Pulmonary artery endothelial cell (primary cell): Measurements from ENCODE around the gene RMDN3. TPM values are rescaled to one million over a fixed set of nuclear protein-coding genes. Genes with fewer than 3 reads are reported as not detected.
A peak's percentile ranks its signal among the peaks of the same experiment; 100 is the strongest.

ENCODE experiments used
- DNase-seq: peaks from one replicate; pipeline ENCODE4 v3.0.0-alpha.2; 2011; ENCODE audit warnings: low read depth, low spot score
- total RNA-seq: library from RNA; depleted of rRNA; stranded (reverse); fragments of >200 nt; gene quantifications from 2 replicates; pipeline ENCODE4 v1.2.3, GENCODE V29; 2014

RMDN3 gene
- total RNA-seq, 1 donor from 2014 or later, result 26.9 TPM

DNA sequence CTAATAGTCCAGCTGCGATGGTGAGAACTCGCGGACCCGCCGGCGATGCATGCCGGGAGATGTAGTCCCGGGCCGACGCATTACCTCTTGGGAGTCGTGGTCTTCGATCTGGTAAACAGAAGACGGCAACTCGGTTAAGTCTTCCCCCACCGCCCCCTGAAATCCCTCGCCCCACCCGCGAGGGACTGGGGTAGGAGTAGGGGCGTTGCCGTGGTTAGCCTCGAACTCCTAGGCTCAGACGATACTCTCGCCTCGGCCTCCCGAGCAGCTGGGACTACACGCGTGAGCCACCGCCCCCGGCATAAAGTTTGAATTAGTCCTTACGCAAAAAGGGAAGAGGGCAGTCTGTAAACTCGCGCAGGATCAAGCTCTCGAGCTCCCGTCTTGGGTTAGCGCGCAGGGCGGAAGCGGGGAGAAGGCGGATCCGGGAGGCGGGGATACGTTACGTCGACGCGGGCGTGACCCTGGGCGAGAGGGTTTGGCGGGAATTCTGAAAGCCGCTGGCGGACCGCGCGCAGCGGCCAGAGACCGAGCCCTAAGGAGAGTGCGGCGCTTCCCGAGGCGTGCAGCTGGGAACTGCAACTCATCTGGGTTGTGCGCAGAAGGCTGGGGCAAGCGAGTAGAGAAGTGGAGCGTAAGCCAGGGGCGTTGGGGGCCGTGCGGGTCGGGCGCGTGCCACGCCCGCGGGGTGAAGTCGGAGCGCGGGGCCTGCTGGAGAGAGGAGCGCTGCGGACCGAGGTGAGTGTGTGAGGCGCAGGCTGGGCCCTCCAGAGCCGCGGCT lies 60.2 kb downstream of the RMDN3 start, which contains the start of gene RAD51:
Gene RAD51, plus strand, starts transcription at position 487 of the 781 bp plus-strand sequence. CDS start 3,585 bp downstream, outside the sequence.
- DNase-seq, result peak; percentile 80

DNA sequence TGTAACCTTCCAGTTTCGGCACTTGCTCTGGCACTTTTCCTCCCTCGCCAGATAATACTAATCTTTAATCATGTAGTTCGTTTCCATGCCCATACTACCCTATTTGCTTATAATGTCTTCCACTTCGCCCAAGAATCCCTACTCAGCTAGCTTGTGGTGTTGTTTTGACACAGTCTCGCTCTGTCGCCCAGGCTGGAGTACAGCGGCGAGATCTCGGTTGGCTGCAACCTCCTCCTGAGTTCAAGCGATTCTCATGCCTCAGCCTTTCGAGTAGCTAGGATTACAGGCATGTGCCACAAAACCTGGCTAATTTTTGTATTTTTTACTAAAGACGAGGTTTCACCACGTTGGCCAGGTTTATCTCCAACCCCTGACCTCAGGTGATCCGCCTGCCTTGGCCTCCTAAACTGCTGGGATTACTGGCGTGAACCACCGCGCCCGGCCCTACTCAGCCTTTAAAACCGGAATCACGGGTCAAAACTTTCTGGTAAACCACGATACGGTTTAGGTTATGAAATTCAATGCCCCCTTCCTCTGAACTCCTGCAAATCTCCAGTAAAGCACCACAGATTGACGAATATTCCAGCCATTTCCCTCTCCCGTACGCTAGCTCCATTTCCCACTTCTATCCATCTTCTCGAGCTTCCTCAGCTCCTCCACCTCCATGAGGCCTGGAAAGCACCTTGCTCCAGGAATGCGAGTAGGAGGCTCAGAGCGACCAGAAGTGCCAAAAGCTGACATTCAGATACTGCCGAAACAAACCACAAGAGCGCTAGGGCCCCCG lies 61.0 kb downstream of the RMDN3 start:
- no peak for DNase-seq

DNA sequence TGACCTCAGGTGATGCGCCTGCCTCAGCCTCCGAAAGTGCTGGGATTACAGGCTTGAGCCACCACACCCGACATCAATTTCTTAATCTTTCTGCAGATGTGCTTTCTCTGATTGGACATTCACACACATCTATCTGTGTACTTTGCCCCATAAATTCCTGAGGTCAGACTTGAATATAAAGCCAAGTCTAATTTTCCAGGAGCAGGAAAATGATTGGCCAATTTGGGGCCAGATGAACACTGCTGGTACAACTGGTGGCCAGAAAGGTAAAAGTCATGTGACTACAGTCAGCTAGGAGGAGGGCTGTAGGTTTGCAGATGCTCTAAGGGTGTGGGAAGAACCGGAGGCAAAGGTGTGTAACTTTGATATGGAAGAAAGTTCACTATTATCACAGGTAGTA lies 63.3 kb downstream of the RMDN3 start:
- DNase-seq, result no peak

DNA sequence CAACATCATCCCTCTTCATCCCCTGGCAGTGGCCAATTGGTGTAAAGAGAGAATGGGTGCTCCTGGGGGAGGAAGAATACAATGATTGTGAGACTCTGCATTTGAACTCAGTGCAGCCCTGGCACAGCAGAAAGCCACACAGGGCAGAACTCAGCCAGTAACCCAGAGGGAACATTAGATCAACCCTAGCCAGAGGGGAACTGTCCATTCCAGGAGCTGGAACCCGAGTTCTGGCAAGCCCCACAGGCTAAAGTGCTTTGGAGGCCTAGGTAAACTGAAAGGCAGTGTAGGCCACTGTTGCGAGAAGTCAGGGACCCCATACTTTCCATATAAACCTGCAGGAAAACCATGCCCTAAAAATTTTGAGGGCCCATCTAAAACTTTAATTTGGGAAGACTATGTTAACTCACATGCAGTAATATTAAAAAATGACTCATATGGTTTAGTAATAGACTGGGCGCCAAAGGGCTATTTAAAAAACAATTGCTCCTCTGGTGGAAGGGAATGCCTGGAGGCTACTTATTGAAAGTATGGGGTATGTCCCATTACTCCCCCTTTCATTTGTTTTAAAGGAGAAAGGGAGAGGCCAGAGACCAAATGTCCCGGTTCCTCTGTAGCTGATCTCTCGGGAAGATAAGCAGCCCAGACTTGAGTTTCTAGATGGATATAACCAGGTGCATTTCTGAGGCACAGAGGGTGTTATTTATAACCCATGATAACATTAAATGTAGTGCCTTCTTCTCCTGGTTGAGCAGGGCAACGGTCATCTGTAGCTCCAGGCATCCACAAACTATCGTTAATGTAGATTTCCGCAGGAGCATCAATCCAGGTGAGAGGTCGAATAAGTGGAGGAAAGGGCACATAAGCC lies 65.9 kb downstream of the RMDN3 start:
- no peak for DNase-seq

Other genes with a start within 250 kb of the RMDN3 start
- gene CCDC32, start 190.2 kb downstream of the RMDN3 start, total RNA-seq, result 20.8 and 26.2 TPM in 2 replicates
- gene RPUSD2, start 186.0 kb downstream of the RMDN3 start, total RNA-seq, result 15.7 and 16.5 TPM in 2 replicates
- 18.1 and 33.8 TPM in 2 replicates for gene KNL1, start 161.0 kb downstream of the RMDN3 start, total RNA-seq
- gene RAD51, start 60.1 kb downstream of the RMDN3 start, total RNA-seq, result 9.2 and 12.9 TPM in 2 replicates
- gene GCHFR, start 8.8 kb upstream of the RMDN3 start, total RNA-seq, result 10.6 and 12.9 TPM in 2 replicates
- gene C15orf62, start 14.7 kb upstream of the RMDN3 start, total RNA-seq, result 0.53 and 0.63 TPM in 2 replicates
- gene ZFYVE19, start 51.8 kb upstream of the RMDN3 start, total RNA-seq, result 13.9 and 25.8 TPM in 2 replicates
- gene DNAJC17, start 52.2 kb upstream of the RMDN3 start, total RNA-seq, result 38.2 and 48.7 TPM in 2 replicates
- gene PPP1R14D, start 73.5 kb upstream of the RMDN3 start, total RNA-seq, result not detected in 2 replicates
- 1.1 and 1.7 TPM in 2 replicates for gene SPINT1, start 88.8 kb upstream of the RMDN3 start, total RNA-seq
- 0.07 TPM in 1 of 2 replicates, not detected in the other for gene RHOV, start 119.0 kb upstream of the RMDN3 start, total RNA-seq
- 48.7 and 50.8 TPM in 2 replicates for gene VPS18, start 139.2 kb upstream of the RMDN3 start, total RNA-seq
- gene DLL4, start 174.1 kb upstream of the RMDN3 start, total RNA-seq, result 18.6 and 43.9 TPM in 2 replicates
- gene CHAC1, start 198.2 kb upstream of the RMDN3 start, total RNA-seq, result 2.9 and 4.7 TPM in 2 replicates